ENCODE measurements around the gene ZNF837. TPM values are rescaled to one million over a fixed set of nuclear protein-coding genes. Genes with fewer than 3 reads are reported as not detected.
"Not testable (repeated sequence)": the region's sequence is repeated elsewhere in the genome, so short reads cannot be mapped to it uniquely, and the experiment has no call there.

The ZNF837 gene
- total RNA-seq, 1 experiment from 2014 or later = 0.47 TPM

DNA sequence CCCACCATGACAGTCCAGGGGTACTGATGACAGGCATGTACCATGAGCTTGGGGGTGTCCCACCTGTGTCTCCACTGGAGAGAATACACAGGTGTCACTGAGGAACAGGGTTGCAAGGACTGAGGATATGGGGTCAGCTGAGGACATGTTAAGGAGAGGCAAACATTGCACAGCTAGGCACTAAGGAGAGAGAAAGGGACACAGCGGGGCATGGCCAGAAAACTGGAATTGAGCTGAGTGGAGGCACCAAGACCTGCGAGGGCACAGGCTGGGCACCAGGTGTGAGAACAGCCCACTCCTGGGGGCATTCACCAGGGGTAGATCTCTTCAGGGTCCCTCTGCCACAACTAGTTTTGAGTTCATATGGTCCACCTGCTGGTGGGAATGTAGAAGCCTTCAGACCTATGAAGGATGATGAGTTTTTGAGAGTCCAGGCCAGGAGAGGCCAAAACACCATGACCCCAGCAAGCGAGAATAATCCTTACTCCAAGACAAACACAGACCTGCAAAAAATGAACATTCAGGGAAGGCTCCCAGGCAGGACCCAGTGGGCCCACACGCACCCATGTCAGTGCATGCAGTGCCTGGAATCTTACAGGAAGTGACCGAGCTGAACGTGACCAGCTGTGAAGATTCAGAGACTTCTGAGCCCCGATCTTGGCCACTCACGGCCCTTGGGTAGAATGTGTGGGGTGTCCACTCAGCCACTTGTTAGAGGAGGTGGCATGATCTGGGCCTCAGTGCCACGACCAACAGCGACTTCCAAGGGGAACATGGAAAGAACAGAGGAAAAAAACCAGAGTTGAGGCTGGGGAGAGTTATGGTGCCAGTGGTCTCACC, 26.2 kb upstream of the ZNF837 start:
- CTCF ChIA-PET = no interaction called here
- intact Hi-C loops (cut with micrococcal nuclease; ENCODE audit: unreplicated experiment) = loop anchor here (5.0 to 10.0 kb wide), 2 partner anchors 45 to 222 kb away; partner anchors contain the start of genes ZNF274 and ZNF324B
- Mint-ChIP-seq H3K27me3 (ENCODE audit: unreplicated experiment) (no peaks in the 10 kb centered on the region), H3K4me3 (ENCODE audit: low read depth, unreplicated experiment) (peak overlapping the region; percentile 83), H3K9me3 (ENCODE audit: low read depth, unreplicated experiment) (no peaks in the 10 kb centered on the region), H3K4me1 (ENCODE audit: low read depth, unreplicated experiment) (peaks cover 36% of the 10 kb centered on the region), H3K36me3 (ENCODE audit: insufficient read depth, unreplicated experiment) (peaks cover 40% of the 10 kb centered on the region), H3K27ac (ENCODE audit: unreplicated experiment) (peak overlapping the region; percentile 92)
- no TSS peak for BruUV-seq (replicated peaks)
- peak; percentile 27 for DNase-seq
- TF ChIP-seq, protein P1, sequence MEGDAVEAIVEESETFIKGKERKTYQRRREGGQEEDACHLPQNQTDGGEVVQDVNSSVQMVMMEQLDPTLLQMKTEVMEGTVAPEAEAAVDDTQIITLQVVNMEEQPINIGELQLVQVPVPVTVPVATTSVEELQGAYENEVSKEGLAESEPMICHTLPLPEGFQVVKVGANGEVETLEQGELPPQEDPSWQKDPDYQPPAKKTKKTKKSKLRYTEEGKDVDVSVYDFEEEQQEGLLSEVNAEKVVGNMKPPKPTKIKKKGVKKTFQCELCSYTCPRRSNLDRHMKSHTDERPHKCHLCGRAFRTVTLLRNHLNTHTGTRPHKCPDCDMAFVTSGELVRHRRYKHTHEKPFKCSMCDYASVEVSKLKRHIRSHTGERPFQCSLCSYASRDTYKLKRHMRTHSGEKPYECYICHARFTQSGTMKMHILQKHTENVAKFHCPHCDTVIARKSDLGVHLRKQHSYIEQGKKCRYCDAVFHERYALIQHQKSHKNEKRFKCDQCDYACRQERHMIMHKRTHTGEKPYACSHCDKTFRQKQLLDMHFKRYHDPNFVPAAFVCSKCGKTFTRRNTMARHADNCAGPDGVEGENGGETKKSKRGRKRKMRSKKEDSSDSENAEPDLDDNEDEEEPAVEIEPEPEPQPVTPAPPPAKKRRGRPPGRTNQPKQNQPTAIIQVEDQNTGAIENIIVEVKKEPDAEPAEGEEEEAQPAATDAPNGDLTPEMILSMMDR (IDR thresholded peaks at IDR 0.05; ENCODE audit: unreplicated experiment) = peak; percentile 42

GRCh38 chr19:58403920-58404478, 23.2 kb upstream of the ZNF837 start:
- H3K27me3 Mint-ChIP-seq (ENCODE audit: unreplicated experiment); DNase-seq; CTCF ChIA-PET; H3K9me3 Mint-ChIP-seq (ENCODE audit: low read depth, unreplicated experiment); H3K27ac Mint-ChIP-seq (ENCODE audit: unreplicated experiment); H3K4me3 Mint-ChIP-seq (ENCODE audit: low read depth, unreplicated experiment); BruUV-seq (replicated peaks): not testable (repeated sequence)
- Mint-ChIP-seq H3K4me1 (ENCODE audit: low read depth, unreplicated experiment) (peaks cover 39% of the 10 kb centered on the region), H3K36me3 (ENCODE audit: insufficient read depth, unreplicated experiment) (peaks cover 48% of the 10 kb centered on the region)
- intact Hi-C loops (cut with micrococcal nuclease; ENCODE audit: unreplicated experiment) = loop anchor here (10.0 kb wide), 1 partner anchor 219 kb away; the partner anchor contains the start of gene ZNF274

DNA sequence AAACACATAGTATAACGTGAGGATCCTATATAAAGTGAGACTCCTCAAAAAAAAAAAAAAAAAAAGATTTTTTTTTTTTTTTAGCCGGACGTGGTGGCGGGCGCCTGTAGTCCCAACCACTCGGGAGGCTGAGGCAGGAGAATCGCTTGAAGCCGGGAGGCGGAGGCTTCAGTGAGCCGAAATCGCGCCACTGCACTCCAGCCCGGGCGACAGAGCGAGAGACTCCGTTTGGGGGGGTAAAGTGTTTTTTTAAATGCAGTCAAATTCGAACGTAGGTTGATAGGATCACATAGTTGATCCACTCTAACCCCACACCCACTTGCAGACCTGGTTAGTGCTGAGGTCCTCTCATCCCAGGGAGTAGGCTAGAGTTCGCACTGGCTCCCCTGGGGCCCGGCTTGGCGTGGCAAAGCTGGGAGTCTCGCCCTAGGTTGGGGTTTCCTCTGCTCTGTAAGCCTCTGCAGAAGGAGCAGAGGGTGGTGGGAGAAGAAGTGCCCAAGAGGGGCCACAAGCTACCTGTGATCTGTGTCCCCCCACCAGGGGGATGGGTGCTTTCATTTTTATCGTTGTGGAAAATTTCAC, 21.1 kb upstream of the ZNF837 start:
- peak overlapping the region; percentile 100 for H3K4me3 Mint-ChIP-seq (ENCODE audit: low read depth, unreplicated experiment)
- no peak for DNase-seq
- no peaks in the 10 kb centered on the region for H3K27me3 Mint-ChIP-seq (ENCODE audit: unreplicated experiment)
- no TSS peak for BruUV-seq (replicated peaks)
- no peaks in the 10 kb centered on the region for H3K9me3 Mint-ChIP-seq (ENCODE audit: low read depth, unreplicated experiment)
- TF ChIP-seq, protein P1 (IDR thresholded peaks at IDR 0.05; ENCODE audit: unreplicated experiment) = no peak
- intact Hi-C loops (cut with micrococcal nuclease; ENCODE audit: unreplicated experiment) = loop anchor here (10.0 kb wide), 1 partner anchor 217 kb away; the partner anchor contains the start of gene ZNF274
- peaks cover 39% of the 10 kb centered on the region for H3K36me3 Mint-ChIP-seq (ENCODE audit: insufficient read depth, unreplicated experiment)
- CTCF ChIA-PET = no interaction called here
- peaks cover 26% of the 10 kb centered on the region for H3K4me1 Mint-ChIP-seq (ENCODE audit: low read depth, unreplicated experiment)
- H3K27ac Mint-ChIP-seq (ENCODE audit: unreplicated experiment) = peak overlapping the region; percentile 99

DNA sequence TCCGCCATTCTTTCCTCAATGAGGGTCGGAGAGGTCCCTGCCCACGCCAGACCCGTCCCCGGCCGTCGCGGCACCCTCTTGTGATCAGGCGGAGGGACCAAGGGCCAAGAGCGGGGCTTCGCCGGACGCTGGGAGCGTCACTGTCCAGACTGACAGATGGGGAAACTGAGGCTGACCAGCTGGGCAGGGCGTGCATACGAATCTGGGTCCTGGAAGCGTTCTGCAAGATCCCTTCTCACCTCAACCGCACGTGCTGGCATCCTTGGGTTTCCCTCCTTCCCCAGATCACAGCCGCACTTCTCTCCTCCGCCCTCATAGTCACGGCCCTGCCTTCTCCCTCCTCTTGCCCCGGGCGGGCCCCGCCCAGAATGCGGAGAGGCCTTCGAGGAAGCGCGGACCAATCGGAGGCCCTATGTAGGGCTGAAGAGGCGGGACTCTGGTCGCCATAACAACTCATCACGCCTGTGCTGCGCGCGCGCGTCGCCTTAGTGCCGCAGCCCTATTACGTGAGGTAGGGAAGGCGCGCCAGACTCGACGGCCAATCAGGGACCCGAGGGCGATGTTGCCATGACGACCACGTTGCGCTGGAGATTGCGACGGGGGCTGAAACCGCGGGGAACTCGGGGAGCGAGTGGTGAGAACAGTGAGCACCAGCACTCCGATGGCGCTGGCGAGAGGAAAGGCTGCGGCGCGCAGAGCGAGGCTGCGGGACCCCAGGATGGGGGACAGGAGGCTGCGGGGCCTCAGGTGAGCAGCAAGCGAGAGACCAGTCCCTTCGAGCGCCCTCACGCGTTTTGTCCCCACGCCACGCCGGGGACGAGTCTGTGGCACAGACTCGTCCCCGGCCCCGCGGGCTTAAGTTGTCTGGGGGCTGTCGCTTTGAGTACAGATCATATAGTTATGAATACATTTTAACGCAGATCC, 20.3 kb upstream of the ZNF837 start:
- intact Hi-C loops (cut with micrococcal nuclease; ENCODE audit: unreplicated experiment) = loop anchor here (10.0 kb wide), 1 partner anchor 216 kb away; the partner anchor contains the start of gene ZNF274
- peak; percentile 99 for DNase-seq
- Mint-ChIP-seq H3K4me3 (ENCODE audit: low read depth, unreplicated experiment) (peak overlapping the region; percentile 100), H3K4me1 (ENCODE audit: low read depth, unreplicated experiment) (peaks cover 20% of the 10 kb centered on the region), H3K27ac (ENCODE audit: unreplicated experiment) (peak overlapping the region; percentile 99), H3K9me3 (ENCODE audit: low read depth, unreplicated experiment) (no peaks in the 10 kb centered on the region), H3K27me3 (ENCODE audit: unreplicated experiment) (peaks cover 2% of the 10 kb centered on the region), H3K36me3 (ENCODE audit: insufficient read depth, unreplicated experiment) (peaks cover 45% of the 10 kb centered on the region)
- CTCF ChIA-PET = no interaction called here
- no TSS peak for BruUV-seq (replicated peaks)
- TF ChIP-seq, protein P1 (IDR thresholded peaks at IDR 0.05; ENCODE audit: unreplicated experiment) = no peak
